ENCODE measurements around the gene MDFIC.
"Not testable (repeated sequence)": the region's sequence is repeated elsewhere in the genome, so short reads cannot be mapped to it uniquely, and the experiment has no call there.

Gene MDFIC

GRCh38 chr7:114922026-114922651 lies at the start of gene MDFIC:
MDFIC (plus strand) TSS chr7:114922094; CDS start chr7:114923034, 940 bp downstream.
- H3K27ac ChIP-seq = no peak within 1 kb of the TSS
- H3K9ac ChIP-seq (ENCODE audit: insufficient read length) = peak within 1 kb of the TSS; percentile 70

GRCh38 chr7:114874170-114874569 lies 47.7 kb upstream of the MDFIC start:
- H3K9me3 ChIP-seq (ENCODE audit: low read depth, low read length) = no peaks in the 10 kb centered on the region
- TF ChIP-seq POLR2AphosphoS5 (IDR thresholded peaks at IDR 0.05; ENCODE audit: borderline replicate concordance, low read depth, low read length) (no peak), FOXP2 (optimal IDR thresholded peaks at IDR 0.05; ENCODE audit: control extremely low read depth, extremely low read length, insufficient read depth) (no peak), EZH2 (IDR thresholded peaks at IDR 0.05) (no peak)
- no peak for DNase-seq (ENCODE audit: low read depth, low spot score)
- no peaks in the 10 kb centered on the region for H3K36me3 ChIP-seq (ENCODE audit: insufficient read depth, low read length)
- no peak overlapping the region for H3K27ac ChIP-seq
- H3K4me3 ChIP-seq = no peak overlapping the region
- no peak overlapping the region for H3K9ac ChIP-seq (ENCODE audit: insufficient read length)

More at GRCh38 chr7:114922026-114922651, at the start of gene MDFIC:
- TF ChIP-seq EZH2 (IDR thresholded peaks at IDR 0.05) (no peak), FOXP2 (optimal IDR thresholded peaks at IDR 0.05; ENCODE audit: control extremely low read depth, extremely low read length, insufficient read depth) (no peak), POLR2AphosphoS5 (IDR thresholded peaks at IDR 0.05; ENCODE audit: borderline replicate concordance, low read depth, low read length) (peak; percentile 67; the same call in 1 of the 2 replicates)
- no peaks in the 10 kb centered on the region; the same call in 1 of the 2 replicates for H3K36me3 ChIP-seq (ENCODE audit: insufficient read depth, low read length)
- peak within 1 kb of the TSS; percentile 89 for H3K4me3 ChIP-seq
- H3K9me3 ChIP-seq (ENCODE audit: low read depth, low read length) = no peaks in the 10 kb centered on the region
- DNase-seq (ENCODE audit: low read depth, low spot score) = no peak

GRCh38 chr7:114875186-114875585 lies 46.7 kb upstream of the MDFIC start:
- Histone ChIP-seq H3K9me3 (ENCODE audit: low read depth, low read length) (no peaks in the 10 kb centered on the region), H3K36me3 (ENCODE audit: insufficient read depth, low read length) (no peaks in the 10 kb centered on the region), H3K27ac (no peak overlapping the region), H3K9ac (ENCODE audit: insufficient read length) (no peak overlapping the region), H3K4me3 (no peak overlapping the region)
- no peak for DNase-seq (ENCODE audit: low read depth, low spot score)
- no peak for TF ChIP-seq POLR2AphosphoS5 (IDR thresholded peaks at IDR 0.05; ENCODE audit: borderline replicate concordance, low read depth, low read length)
- no peak for TF ChIP-seq FOXP2 (optimal IDR thresholded peaks at IDR 0.05; ENCODE audit: control extremely low read depth, extremely low read length, insufficient read depth)
- no peak for TF ChIP-seq EZH2 (IDR thresholded peaks at IDR 0.05)

GRCh38 chr7:114879554-114879953 lies 42.3 kb upstream of the MDFIC start:
- H3K9me3 ChIP-seq (ENCODE audit: low read depth, low read length) = no peaks in the 10 kb centered on the region
- TF ChIP-seq EZH2 (IDR thresholded peaks at IDR 0.05) = no peak
- TF ChIP-seq FOXP2 (optimal IDR thresholded peaks at IDR 0.05; ENCODE audit: control extremely low read depth, extremely low read length, insufficient read depth) = no peak
- no peak for TF ChIP-seq POLR2AphosphoS5 (IDR thresholded peaks at IDR 0.05; ENCODE audit: borderline replicate concordance, low read depth, low read length)
- DNase-seq (ENCODE audit: low read depth, low spot score) = no peak
- H3K4me3 ChIP-seq = no peak overlapping the region
- H3K36me3 ChIP-seq (ENCODE audit: insufficient read depth, low read length) = no peaks in the 10 kb centered on the region
- H3K9ac ChIP-seq (ENCODE audit: insufficient read length) = no peak overlapping the region
- no peak overlapping the region for H3K27ac ChIP-seq

- no peak for DNase-seq (ENCODE audit: low read depth, low spot score)
These were observed 36.1 kb upstream of the MDFIC start for GRCh38 chr7:114885836-114886235.

GRCh38 chr7:114886241-114886640 lies 35.7 kb upstream of the MDFIC start:
- no peak overlapping the region for H3K27ac ChIP-seq
- H3K36me3 ChIP-seq (ENCODE audit: insufficient read depth, low read length) = no peaks in the 10 kb centered on the region
- H3K4me3 ChIP-seq = no peak overlapping the region
- no peak for TF ChIP-seq POLR2AphosphoS5 (IDR thresholded peaks at IDR 0.05; ENCODE audit: borderline replicate concordance, low read depth, low read length)
- no peak for TF ChIP-seq FOXP2 (optimal IDR thresholded peaks at IDR 0.05; ENCODE audit: control extremely low read depth, extremely low read length, insufficient read depth)
- TF ChIP-seq EZH2 (IDR thresholded peaks at IDR 0.05) = no peak
- no peaks in the 10 kb centered on the region for H3K9me3 ChIP-seq (ENCODE audit: low read depth, low read length)
- DNase-seq (ENCODE audit: low read depth, low spot score) = no peak
- no peak overlapping the region for H3K9ac ChIP-seq (ENCODE audit: insufficient read length)

More at GRCh38 chr7:114885836-114886235, 36.1 kb upstream of the MDFIC start:
- no peak overlapping the region for H3K4me3 ChIP-seq
- H3K9me3 ChIP-seq (ENCODE audit: low read depth, low read length) = no peaks in the 10 kb centered on the region
- no peak overlapping the region for H3K9ac ChIP-seq (ENCODE audit: insufficient read length)
- no peaks in the 10 kb centered on the region for H3K36me3 ChIP-seq (ENCODE audit: insufficient read depth, low read length)
- H3K27ac ChIP-seq = no peak overlapping the region
- TF ChIP-seq FOXP2 (optimal IDR thresholded peaks at IDR 0.05; ENCODE audit: control extremely low read depth, extremely low read length, insufficient read depth) = no peak
- no peak for TF ChIP-seq POLR2AphosphoS5 (IDR thresholded peaks at IDR 0.05; ENCODE audit: borderline replicate concordance, low read depth, low read length)
- TF ChIP-seq EZH2 (IDR thresholded peaks at IDR 0.05) = no peak

- peak overlapping the region; percentile 86 for H3K27ac ChIP-seq
- not testable (repeated sequence) for H3K9ac ChIP-seq (ENCODE audit: insufficient read length); H3K4me3 ChIP-seq; H3K36me3 ChIP-seq (ENCODE audit: insufficient read depth, low read length); H3K9me3 ChIP-seq (ENCODE audit: low read depth, low read length)
- peak; percentile 91 for DNase-seq (ENCODE audit: low read depth, low spot score)
These were observed 32.8 kb upstream of the MDFIC start for GRCh38 chr7:114889116-114889515.

- peak overlapping the region; percentile 86 for H3K27ac ChIP-seq
- peak; percentile 39 for DNase-seq (ENCODE audit: low read depth, low spot score)
- no peak for TF ChIP-seq FOXP2 (optimal IDR thresholded peaks at IDR 0.05; ENCODE audit: control extremely low read depth, extremely low read length, insufficient read depth)
- H3K9ac ChIP-seq (ENCODE audit: insufficient read length) = no peak overlapping the region
- H3K36me3 ChIP-seq (ENCODE audit: insufficient read depth, low read length) = no peaks in the 10 kb centered on the region
- H3K9me3 ChIP-seq (ENCODE audit: low read depth, low read length) = no peaks in the 10 kb centered on the region
- no peak overlapping the region for H3K4me3 ChIP-seq
These were observed 32.1 kb upstream of the MDFIC start for GRCh38 chr7:114889646-114890285.

- no peak overlapping the region for H3K4me3 ChIP-seq
- no peaks in the 10 kb centered on the region for H3K36me3 ChIP-seq (ENCODE audit: insufficient read depth, low read length)
- H3K9me3 ChIP-seq (ENCODE audit: low read depth, low read length) = no peaks in the 10 kb centered on the region
- DNase-seq (ENCODE audit: low read depth, low spot score) = no peak
- no peak overlapping the region for H3K27ac ChIP-seq
- TF ChIP-seq EZH2 (IDR thresholded peaks at IDR 0.05) (no peak), POLR2AphosphoS5 (IDR thresholded peaks at IDR 0.05; ENCODE audit: borderline replicate concordance, low read depth, low read length) (no peak), FOXP2 (optimal IDR thresholded peaks at IDR 0.05; ENCODE audit: control extremely low read depth, extremely low read length, insufficient read depth) (no peak)
- H3K9ac ChIP-seq (ENCODE audit: insufficient read length) = no peak overlapping the region
These were observed 31.3 kb upstream of the MDFIC start for GRCh38 chr7:114890561-114890960.

All from SK-N-MC (cell line).